Measurements from ENCODE around the gene FAM216A.
"Not testable (repeated sequence)": the region's sequence is repeated elsewhere in the genome, so short reads cannot be mapped to it uniquely, and the experiment has no call there.

FAM216A gene, protein sequence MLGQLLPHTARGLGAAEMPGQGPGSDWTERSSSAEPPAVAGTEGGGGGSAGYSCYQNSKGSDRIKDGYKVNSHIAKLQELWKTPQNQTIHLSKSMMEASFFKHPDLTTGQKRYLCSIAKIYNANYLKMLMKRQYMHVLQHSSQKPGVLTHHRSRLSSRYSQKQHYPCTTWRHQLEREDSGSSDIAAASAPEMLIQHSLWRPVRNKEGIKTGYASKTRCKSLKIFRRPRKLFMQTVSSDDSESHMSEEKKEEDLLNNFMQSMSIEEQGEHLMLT
- total RNA-seq, result 14.0 to 20.1 reads per million in 2 donors

DNA sequence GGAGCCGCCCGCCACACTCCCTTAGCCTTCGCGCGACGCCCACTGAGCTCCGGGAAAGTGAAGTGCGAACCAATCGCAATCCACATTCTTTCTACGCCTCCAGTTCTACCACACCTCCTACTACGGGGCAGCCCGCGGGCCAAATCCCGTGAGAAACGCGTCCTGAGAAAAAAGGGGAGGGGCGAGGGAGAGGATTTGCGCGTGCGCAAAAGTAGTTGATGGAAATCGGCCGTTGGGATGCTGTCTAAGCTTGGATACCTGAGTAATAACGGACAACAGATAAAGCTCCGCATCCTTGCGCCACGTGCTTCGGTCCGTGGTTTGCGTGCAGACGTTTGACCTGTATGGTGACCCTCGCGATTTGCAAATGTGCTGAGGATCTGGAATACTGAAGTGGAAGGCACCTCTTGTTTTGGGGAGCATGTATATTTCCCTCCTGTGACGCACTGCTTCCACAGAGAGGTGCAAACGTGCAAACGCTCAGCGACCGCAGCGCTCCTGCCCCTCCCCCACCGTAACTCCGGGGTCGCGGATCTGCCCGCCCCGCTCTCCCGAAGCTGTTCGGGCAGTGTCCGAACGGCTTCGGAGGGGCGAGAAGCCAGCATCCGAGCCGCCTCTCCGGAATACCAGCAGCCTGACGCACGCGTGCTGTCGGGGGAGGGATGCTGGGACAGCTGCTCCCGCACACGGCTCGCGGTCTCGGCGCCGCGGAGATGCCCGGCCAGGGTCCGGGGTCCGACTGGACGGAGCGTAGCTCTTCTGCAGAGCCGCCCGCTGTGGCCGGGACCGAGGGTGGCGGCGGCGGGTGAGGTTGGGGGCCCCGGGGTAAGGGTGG is at the start of gene FAM216A, which contains the start of gene GPN3:
TSS of gene FAM216A (plus strand) at position 632 of the 835 bp plus-strand sequence. CDS start at position 663, 31 bp downstream.
TSS of gene GPN3 (minus strand) at position 44 of the 835 bp plus-strand sequence. CDS start 54 bp downstream, outside the sequence.
- DNase-seq, result peak; percentile 82

DNA sequence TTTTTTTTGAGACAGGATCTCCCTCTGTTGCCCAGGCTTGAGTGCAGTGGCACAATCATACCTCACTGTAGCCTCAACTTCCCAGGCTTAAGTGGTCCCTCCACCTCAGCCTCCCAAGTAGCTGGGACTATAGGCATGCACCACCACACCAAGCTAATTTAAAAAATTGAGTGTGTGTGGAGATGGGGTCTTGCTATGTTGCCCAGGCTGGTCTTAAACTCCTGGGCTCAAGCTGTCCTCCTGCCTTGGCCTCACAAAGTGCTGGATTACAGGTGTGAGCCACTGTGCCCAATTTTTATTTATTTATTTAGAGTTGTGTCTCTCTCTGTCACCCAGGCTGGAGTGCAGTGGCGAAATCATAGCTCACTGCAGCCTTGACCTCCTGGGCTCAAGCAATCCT is 48.0 kb upstream of the FAM216A start:
- not testable (repeated sequence) for DNase-seq

DNA sequence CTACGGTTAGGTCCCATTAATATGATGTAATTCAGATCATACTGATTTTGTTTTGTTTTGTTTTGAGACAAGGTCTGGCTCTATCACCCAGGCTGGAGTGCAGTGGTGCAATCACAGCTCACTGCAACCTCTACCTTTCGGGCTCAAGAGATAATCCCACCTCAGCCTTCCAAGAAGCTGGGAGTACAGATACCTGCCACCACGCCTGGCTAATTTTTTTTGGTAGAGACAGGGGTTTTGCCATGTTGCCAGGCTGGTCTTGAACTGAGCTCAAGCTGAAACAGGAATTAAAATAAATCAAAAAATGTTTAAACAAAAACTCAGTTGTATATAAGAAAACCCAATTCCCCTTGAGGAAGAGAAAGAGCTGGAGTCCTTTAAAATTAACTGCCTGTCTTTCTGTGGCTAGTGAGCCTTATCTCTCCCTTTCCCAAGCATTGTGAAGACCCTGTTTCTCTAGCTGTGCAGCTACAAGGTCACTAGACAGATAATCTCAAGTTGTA is 47.4 kb upstream of the FAM216A start:
- no peak for DNase-seq

DNA sequence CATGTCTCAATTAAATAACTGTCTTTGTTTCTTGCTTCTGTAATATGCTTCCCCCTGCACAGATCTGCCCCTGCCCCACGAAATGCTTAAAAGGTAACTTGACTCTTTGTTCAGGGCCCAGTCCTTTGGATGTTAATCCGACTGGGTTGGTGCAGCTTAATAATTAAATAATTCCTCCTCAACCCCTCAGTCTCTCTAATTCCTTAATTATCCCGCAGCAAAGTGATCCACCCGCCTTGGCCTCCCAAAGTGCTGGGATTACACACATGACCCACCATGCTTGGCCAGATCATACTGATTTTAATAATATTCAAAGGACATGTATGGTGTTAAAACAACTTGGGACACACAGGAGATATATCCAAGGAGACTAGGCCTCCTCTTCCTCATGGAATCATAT is 46.9 kb upstream of the FAM216A start:
- no peak for DNase-seq

DNA sequence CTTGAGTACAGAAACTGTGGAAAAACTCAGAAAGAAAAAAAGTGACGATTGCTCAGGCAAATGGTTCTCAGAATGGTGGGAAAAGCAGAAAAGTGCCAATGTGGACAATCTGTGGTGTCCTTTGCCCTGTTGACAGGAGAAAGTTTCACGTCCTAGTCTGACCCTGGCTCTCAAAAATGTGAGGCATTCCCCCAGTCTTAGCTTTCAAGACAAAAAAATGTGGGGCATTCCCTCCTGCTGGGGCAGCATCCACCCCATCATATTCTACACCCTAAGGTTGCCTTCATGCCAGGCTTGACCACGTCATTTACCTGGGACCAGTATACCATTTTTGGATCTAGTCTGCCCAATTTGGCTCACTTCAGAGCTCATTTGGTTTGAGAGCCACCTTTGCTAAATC is 44.4 kb upstream of the FAM216A start:
- no peak for DNase-seq

DNA sequence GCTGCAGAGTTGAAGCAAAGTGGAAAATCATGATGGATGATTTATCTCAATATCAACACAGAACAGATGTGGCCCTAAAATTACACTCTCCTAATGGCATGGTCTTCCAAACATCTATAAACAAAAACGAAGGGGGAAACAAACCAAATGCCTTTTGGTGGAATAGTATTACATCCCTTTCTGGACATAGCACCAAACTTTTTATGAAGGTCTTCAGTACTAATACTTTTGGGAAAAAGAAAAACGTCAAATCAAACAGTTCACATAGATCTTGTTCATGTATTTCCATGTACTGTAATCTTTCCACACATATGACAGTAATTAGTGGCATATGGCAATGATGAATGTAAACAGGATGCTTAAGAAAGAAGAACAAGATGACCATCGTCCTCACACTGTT is 42.2 kb upstream of the FAM216A start:
- DNase-seq, result no peak

DNA sequence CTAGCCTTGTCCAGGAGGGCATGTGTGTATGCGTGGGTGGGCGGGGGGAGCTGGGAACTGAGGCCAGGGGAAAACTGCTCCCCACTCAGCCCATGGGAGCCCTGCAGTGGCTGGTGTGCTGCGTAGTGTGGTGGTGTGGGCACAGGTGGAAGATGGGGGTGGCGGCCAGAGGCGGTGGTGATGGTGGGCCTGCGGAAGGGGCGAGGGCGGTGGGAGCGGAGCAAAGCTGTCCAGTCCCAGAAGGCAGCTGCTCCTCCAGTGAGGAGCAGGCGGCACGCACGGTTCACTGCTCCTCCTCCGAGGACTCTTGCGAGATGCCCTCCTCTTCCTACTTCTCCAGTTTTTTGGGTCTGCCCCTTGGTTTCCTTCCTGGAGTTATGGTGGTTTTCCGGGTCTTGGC is 39.0 kb upstream of the FAM216A start:
- DNase-seq, result not testable (repeated sequence)

DNA sequence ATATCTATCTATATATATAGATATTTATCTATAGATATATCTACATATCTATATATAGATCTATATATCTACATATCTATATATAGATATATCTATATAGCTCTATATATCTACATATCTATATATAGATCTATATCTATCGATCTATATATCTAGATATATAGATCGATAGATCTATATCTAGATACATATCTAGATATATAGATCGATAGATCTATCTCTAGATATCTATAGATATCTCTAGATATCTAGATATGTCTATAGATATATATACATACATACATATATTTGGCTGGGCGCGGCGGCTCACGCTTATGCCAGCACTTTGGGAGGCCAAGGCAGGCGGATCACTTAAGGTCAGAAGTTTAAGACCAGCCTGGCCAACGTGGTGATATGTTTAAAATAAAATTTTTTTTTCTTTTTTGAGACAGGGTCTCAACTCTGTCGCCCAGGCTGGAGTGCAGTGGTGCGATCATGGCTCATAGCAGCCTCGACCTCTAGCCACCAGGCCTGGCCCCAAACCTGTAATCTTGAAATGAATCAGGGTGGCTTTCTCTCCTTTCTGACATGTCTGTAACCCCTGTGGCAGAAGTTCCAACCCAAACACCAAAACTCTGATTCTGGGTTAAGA is 36.6 kb upstream of the FAM216A start:
- DNase-seq, result no peak

DNA sequence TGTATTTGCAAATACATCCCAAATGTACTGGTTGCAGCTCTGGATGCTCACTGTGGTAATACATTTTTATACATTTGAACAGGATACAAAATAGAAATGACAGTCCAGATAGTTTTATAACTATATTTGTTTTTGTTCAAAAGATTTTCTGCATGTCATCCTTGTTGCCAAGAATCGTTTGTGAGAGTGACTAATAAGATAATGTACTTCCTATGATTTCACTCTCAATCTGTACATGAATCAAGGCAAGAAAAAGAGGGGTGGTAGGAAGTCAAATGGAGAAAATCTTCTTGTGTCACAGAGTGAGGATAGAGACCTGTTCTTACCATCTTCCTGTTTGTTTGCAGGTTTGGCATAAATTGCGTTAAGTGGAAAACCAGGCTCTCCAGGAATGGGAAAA is 32.4 kb upstream of the FAM216A start:
- DNase-seq, result no peak

DNA sequence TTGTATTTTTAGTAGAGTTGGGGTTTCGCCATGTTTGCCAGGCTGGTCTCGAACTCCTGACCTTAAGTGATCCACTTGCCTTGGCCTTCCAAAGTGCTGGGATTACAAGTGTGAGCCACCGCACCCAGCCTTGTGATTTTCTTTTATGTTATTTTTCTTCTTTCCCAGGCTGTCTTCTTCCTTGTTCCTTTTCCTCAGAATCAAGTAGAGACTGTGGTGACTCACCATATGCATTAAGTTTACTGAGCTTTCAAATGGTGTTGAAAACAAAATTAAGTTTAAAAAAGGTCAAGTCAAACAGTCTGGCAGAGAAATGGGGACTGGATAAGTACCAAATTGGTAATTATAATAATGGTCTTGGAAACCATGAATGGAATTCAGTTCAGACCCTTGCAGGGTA is 24.2 kb upstream of the FAM216A start:
- no peak for DNase-seq

DNA sequence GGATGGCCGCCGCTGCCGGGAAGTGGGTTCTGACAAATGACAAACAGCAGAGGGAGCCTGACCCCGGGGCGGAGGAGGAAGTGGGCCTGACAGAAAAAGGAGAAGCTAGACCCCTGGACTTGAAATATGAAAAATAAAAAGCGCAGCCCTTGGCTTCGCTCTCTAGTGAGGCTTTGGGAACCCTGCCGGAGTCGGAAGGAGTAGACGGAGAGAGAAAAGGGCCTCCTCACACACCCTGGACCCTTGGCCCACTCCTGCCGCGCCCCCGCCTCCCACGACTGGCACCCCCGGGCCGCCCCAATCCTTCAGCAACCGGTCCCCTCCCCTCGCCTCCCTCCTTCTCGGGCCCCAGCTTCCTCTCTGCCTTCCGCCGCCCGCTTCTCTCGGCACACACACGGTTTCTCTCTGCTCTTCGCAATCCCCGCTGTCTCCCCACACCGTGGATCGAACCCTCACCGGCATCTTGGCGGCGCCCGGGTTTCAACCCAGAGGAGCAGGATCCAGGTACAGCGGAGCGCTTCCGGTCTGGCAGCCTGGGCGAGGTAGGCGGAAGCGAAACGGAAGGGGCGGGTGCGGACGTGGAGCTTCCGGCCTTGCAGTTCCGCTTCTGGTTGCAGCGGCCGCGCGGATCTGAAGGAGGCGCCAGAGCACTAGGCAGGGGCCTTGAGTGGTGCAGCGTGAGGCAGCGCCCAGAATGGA is 18.7 kb upstream of the FAM216A start, which contains the start of gene ARPC3:
TSS of gene ARPC3 (minus strand) at position 539 of the 699 bp plus-strand sequence. CDS start at position 462, 77 bp downstream.
- DNase-seq, result peak; percentile 88

DNA sequence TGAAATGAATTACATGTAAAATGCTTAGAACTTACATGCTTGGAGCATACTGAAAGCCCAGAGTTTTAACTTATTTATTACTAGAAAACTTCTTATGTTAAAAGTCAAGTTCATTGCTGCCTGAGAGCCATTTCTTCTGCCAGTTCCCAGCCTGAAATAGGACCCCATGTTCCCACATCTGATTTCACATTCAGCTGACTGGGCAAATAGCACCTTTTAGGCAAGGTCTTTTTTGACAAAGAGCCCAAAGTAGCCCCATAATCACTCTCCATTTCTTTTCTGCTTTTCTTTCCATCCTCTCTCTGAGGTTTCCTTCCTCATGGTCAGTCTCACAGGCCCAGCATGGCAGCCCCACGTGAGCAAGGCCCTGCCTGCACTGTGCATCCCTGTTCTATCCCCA is 17.4 kb upstream of the FAM216A start:
- no peak for DNase-seq

DNA sequence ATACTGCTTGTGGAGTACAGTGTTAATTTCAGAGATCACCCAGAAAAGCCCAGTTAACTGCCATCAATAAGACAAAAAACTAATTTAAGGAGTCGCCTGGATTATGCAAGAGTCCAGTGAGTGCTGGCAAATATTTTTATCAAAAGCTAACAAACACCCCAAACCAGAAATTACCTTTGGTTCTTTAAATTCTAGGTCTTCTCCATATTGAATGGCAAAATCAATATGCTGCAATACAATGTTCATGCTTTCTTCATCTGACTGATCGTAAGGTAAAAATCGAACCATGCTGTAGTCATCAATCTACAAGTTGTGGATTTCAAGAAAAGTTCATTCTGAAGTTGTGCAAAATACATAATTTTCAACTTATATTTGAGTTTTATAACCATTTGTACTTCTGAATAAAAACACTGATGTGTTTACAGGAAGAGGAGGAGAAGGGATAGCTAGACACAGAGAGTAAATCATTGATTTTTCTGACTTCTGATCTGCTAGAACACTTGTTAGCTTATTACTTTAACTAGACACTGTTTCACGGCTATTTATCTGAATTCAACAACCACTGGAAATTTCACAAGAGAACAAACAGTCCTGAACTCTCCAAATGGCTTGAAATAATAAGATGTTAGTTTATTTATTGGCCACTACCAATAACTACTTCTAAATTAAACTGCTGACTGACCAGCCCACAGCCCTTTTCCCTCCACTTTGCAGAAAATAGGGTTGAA is 14.9 kb upstream of the FAM216A start:
- DNase-seq, result no peak

DNA sequence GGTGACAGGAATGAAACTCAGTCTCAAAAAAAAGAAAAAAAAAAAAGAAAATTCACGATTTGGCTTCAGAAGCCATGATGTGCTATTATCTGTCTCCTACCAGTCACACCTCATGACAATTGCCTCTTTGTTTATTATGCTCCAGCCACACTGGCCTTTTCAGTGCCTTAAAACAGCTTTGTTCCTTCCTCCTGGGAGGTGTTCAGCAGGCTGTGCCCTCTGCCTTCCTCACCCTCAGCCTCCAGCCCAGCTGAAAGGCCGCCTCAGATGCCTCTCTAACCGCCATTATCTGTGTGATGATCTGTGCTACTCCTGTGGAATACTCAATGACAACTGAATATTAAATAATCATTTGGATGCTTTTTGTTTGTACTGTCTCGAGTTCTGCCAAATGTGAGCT is 9.9 kb upstream of the FAM216A start:
- no peak for DNase-seq

DNA sequence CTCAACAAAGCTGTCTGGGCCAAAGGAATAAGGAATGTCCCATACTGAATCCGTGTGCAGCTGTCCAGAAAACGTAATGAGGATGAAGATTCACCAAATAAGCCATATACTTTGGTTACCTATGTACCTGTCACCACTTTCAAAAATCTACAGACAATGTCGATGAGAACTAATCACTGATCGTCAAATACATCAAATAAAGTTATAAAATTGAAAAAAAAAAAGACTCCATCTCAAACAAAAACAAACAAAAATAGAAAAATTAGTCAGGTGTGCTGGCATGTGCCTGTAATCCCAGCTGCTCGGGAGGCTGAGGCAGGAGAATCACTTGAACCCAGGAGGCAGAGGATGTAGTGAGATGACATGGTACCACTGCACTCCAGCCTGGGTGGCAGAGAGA is 7.5 kb upstream of the FAM216A start:
- not testable (repeated sequence) for DNase-seq

DNA sequence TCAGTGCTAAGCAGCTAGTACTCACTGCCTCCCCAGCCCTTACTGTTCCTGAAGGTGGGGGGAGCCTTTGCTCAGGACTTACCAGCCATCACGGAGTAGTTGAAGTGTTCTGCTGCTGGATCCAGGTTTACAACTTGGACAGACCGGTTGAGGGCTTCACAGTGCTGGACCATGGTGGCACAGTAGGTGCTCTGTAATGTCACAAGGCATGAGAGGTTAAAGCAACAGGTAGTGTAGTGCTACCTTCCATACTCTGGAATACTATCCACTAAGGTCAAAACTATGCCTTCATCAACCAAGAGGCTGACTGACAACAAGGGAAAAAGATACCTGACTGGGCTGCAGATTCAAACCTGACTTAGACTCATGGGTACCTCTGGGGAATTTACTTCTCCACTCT is 3.6 kb upstream of the FAM216A start:
- DNase-seq, result no peak

DNA sequence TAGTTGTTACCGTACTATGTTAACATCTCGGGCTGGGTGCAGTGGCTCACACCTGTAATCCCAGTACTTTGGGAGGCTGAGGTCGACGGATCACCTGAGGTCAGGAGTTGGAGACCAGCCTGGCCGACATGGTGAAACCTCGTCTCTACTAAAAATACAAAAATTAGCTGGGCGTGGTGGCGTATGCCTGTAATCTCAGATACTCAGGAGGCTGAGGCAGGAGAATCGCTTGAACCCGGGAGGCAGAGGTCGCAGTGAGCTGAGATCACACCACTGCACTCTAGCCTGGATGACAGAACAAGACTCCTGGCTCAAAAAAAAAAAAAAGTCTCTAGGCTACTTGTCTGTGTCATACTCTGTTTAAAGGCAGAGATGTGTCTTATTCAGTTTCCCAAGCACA is 2.9 kb upstream of the FAM216A start:
- not testable (repeated sequence) for DNase-seq

DNA sequence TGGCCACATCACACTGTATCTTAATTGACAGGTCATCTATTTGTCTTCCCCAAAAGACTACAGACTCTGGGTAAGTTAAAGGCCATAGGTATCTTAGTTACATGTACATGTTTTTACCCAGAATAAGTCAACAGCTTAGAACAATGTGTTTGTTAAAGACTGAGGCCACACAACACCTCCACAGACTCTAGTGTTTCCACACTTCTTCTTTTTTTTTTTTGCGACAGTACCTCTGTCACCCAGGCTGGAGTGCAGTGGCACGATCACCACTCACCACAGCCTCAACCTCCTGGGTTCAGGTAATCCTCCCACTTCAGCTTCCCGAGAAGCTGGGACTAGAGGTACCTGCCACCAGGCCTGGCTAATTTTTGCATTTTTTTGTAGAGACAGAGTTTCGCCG is 1.9 kb upstream of the FAM216A start:
- no peak for DNase-seq

DNA sequence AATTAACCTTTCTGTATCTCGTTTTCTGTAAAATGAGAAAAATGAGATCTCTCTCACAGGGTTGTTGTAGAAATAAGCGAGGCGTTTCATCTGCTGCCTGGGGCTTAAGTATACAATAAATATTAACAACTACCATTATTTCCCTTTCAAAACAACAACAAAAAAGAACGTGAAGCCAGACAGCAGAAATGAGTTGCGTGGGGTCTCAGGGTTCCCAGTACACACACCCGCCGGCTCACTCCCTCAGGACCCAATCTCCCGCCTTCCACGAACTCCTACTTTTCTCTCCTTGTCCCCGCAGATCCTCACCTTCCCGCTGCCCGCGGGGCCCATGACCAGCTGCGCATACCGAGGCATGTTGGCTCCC is 815 bp upstream of the FAM216A start:
- DNase-seq, result no peak

DNA sequence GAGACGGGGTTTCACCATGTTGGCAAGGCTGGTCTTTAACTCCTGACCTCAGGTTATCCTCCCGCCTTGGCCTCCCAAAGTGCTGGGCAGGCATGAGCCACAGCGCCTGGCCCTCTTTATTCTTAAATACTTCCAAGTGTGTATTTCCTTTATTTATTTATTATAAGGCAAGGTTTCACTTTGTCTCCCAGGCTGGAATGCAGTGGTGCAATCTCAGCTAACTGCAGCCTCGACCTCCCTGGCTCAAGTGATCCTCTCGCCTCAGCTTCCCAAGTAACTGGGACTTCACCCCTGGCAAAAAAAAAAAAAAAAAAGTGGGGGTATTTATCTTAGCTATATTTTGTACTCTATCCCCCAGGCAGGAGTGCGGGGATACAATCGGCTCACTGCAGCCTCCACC is 6.8 kb downstream of the FAM216A start:
- DNase-seq, result no peak

DNA sequence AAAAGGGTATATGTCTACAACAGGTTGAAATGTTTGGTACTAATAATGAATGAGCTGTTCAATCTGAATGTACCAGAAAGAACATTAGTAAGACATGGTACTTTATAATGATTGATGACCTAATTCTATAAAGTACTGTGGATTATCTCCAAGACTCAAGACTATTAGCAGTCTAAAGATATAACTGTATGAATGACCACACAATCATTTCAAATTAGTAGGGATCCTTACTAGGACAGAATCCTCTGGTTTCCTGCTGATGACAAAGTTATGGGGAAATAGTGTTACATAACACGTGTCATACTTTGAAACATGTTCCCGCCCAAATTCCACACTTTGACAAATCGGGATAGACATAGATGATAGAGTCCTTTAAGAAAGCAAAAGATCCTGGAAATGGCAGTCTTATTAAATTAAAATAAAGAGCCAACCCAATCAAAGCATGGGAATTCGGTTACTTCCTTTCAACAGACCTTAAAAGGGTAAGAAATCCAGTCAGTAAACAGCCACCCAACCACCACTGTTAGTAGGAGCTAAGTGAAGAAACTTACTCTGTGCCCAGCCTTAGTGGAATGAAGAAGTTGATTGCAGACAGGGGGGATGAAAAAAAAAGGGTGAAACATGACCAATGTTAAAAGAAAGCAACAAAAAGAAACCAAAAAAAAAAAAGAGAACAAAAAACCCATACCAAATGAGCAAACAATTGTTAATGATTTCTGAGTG is 30.5 kb downstream of the FAM216A start:
- no peak for DNase-seq

All from activated gamma-delta T cell (primary cell).